Measurements from ENCODE around the gene ATP2C2.

- TF ChIP-seq EZH2 (IDR thresholded peaks at IDR 0.05; ENCODE audit: low read length): no peak
- TF ChIP-seq CTCF (optimal IDR thresholded peaks at IDR 0.05 in 1 of 3, IDR thresholded peaks at IDR 0.05 in 1 of 3, conservative IDR thresholded peaks at IDR 0.05 in 1 of 3; ENCODE audit: extremely low read depth in 1 of 3, insufficient read depth in 2 of 3, low read length in 3 of 3): no peak
These were observed 86.7 kb downstream of the ATP2C2 start for GRCh38 chr16:84455031-84455430.
